ENCODE measurements around the gene CLEC2D. TPM values are rescaled to one million over a fixed set of nuclear protein-coding genes. Genes with fewer than 3 reads are reported as not detected.

CLEC2D gene
- total and polyA plus RNA-seq, 2 donors (not counting 1 experiment from before 2014, with no cell fraction given) = 158 to 426 TPM

DNA sequence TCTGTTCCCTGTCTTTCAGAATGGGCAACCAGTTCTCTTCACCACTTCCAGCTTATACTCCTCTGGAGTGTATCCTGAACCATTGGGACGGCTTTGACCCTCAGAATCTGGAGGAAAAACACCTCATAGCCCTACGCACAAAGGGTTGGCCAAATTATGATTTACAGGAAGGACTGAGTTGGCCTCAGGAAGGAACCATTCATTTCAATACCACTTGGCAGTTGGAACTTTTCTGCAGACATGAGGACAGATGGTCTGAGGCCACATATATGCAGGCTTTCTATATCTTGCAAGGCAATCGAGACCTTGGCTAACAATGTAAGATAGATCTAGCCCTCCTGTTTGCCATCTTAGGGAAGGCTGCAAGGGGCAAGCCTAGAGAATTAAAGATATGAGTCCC, 39.3 kb downstream of the CLEC2D start:
- no peak for TF ChIP-seq EZH2 (IDR thresholded peaks at IDR 0.05; ENCODE audit: borderline replicate concordance, insufficient read depth, low read depth, low read length, poor library complexity, severe bottlenecking)
- TF ChIP-seq, protein P1, sequence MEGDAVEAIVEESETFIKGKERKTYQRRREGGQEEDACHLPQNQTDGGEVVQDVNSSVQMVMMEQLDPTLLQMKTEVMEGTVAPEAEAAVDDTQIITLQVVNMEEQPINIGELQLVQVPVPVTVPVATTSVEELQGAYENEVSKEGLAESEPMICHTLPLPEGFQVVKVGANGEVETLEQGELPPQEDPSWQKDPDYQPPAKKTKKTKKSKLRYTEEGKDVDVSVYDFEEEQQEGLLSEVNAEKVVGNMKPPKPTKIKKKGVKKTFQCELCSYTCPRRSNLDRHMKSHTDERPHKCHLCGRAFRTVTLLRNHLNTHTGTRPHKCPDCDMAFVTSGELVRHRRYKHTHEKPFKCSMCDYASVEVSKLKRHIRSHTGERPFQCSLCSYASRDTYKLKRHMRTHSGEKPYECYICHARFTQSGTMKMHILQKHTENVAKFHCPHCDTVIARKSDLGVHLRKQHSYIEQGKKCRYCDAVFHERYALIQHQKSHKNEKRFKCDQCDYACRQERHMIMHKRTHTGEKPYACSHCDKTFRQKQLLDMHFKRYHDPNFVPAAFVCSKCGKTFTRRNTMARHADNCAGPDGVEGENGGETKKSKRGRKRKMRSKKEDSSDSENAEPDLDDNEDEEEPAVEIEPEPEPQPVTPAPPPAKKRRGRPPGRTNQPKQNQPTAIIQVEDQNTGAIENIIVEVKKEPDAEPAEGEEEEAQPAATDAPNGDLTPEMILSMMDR (IDR thresholded peaks at IDR 0.05) = no peak
- Mint-ChIP-seq H3K9me3 (ENCODE audit: insufficient read depth) (peaks cover 2% of the 10 kb centered on the region), H3K4me3 (no peak overlapping the region), H3K4me1 (peaks cover 89% of the 10 kb centered on the region), H3K27me3 (no peaks in the 10 kb centered on the region), H3K27ac (peak overlapping the region; percentile 89)
- peaks cover 31% of the 10 kb centered on the region for H3K79me2 ChIP-seq (ENCODE audit: control insufficient read depth, insufficient read depth, low read length)
- no peak overlapping the region for H3K4me3 ChIP-seq (ENCODE audit: control extremely low read depth in 1 of 5, extremely low read depth in 1 of 5, insufficient read depth in 1 of 5, low read depth in 2 of 5, low read length in 4 of 5)
- intact Hi-C loops (cut with micrococcal nuclease) = loop anchor here (1.0 to 5.0 kb wide), 2 partner anchors 37 to 75 kb away; no protein-coding TSS in a partner anchor
- H3K4me1 ChIP-seq (ENCODE audit: control insufficient read depth in 2 of 2, insufficient read depth in 2 of 2, low read length in 2 of 2) = peaks cover 81% of the 10 kb centered on the region in 2 donors
- no peaks in the 10 kb centered on the region for H3K27me3 ChIP-seq (replicated peaks in 1 of 4; ENCODE audit: control extremely low read depth in 1 of 4, control insufficient read depth in 3 of 4, insufficient read depth in 4 of 4, low read length in 3 of 4)
- H3K27ac ChIP-seq (ENCODE audit: low read length in 2 of 2) = peak overlapping the region in 1 of 2 donors; percentile 92
- 86% methylated on average over 1 of the region's 3 CpGs for WGBS (ENCODE audit: insufficient coverage)
- no peaks in the 10 kb centered on the region for H4K20me1 ChIP-seq (ENCODE audit: control insufficient read depth, insufficient read depth, low read length, poor library complexity, severe bottlenecking)
- H3K4me2 ChIP-seq (replicated peaks; ENCODE audit: low read depth, low read length, poor library complexity, severe bottlenecking) = no peak overlapping the region
- ATAC-seq (ENCODE audit: low read depth) (no peak), DNase-seq (no peak)
- H3K9me3 ChIP-seq (ENCODE audit: control extremely low read depth in 1 of 3, control insufficient read depth in 2 of 3, insufficient read depth in 1 of 3, low read length in 2 of 3) = peaks cover 0 to 4% (median 3%) of the 10 kb centered on the region in 3 donors
- CTCF ChIA-PET = interaction anchor here (0.7 to 7.8 kb wide), 25 partner anchors 9 to 89 kb away, joined by 3 to 81 read pairs (median 4); partner anchors contain the start of gene CLECL1
- H2AFZ ChIP-seq (ENCODE audit: insufficient read depth, low read depth, low read length, poor library complexity, severe bottlenecking) = no peak overlapping the region
- POLR2A ChIA-PET = interaction anchor here (1.1 to 2.9 kb wide), 4 partner anchors 24 to 61 kb away, joined by 3 to 10 read pairs (median 4); partner anchors contain the start of gene CLECL1
- H3K36me3 ChIP-seq (replicated peaks in 1 of 2; ENCODE audit: control extremely low read depth in 1 of 2, control insufficient read depth in 1 of 2, extremely low read depth in 1 of 2, insufficient read depth in 2 of 2, low read length in 1 of 2) = no peaks in the 10 kb centered on the region
- peak overlapping the region; percentile 1 for H3K9ac ChIP-seq (ENCODE audit: low read length)

DNA sequence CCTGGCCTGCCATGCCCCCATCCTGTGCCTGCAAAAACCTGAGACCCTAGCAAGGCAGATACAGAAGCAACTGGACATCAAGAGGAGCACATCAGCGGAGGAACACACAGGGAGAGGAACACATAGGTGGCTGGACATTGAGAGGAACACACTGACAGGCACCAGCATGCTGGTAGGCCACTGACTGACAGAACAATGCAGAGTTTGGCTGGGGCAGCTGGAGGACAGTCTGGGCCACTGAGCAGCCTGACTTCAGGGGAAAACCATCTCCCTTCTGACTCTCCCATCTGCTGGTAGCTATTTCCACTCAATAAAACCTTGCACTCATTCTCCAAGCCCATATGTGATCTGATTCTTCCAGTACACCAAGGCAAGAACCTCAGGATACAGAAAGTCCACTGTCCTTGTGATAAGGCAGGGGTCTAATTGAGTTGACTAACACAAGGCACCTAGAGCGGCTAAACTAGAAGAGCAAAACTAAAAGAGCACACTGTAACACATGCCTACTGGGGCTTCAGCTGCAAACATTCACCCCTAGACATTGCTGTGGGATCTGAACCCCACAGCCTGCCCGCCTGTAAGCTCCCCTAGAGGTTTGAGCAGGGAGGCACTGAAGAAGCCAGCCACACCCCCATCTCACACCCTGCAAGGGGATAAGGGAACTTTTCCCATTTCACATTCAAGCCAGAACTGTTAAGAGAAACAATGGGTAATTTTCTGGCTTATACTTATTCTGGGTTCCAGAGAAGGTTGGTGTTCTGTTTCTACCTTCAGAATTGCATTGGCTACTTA, 41.3 kb downstream of the CLEC2D start:
- H3K4me1 ChIP-seq (ENCODE audit: control insufficient read depth in 2 of 2, insufficient read depth in 2 of 2, low read length in 2 of 2) = peaks cover 94 to 95% of the 10 kb centered on the region in 2 donors
- H3K4me3 ChIP-seq (ENCODE audit: control extremely low read depth in 1 of 5, extremely low read depth in 1 of 5, insufficient read depth in 1 of 5, low read depth in 2 of 5, low read length in 4 of 5) = no peak overlapping the region
- DNase-seq (no peak), ATAC-seq (ENCODE audit: low read depth) (no peak)
- TF ChIP-seq EZH2 (IDR thresholded peaks at IDR 0.05; ENCODE audit: borderline replicate concordance, insufficient read depth, low read depth, low read length, poor library complexity, severe bottlenecking) = no peak
- TF ChIP-seq, protein P1 (IDR thresholded peaks at IDR 0.05) = no peak
- H3K9me3 Mint-ChIP-seq (ENCODE audit: insufficient read depth) = no peaks in the 10 kb centered on the region
- ChIA-PET POLR2A (interaction anchor here (0.7 to 1.6 kb wide), 3 partner anchors 19 to 63 kb away, joined by 3 to 7 read pairs (median 4); partner anchors contain the start of gene CLEC2D), CTCF (interaction anchor here (0.7 to 7.8 kb wide), 18 partner anchors 9 to 88 kb away, joined by 3 to 81 read pairs (median 5); partner anchors contain the start of gene CLECL1)
- H3K4me3 Mint-ChIP-seq = peak overlapping the region; percentile 26
- no peak overlapping the region for H2AFZ ChIP-seq (ENCODE audit: insufficient read depth, low read depth, low read length, poor library complexity, severe bottlenecking)
- H4K20me1 ChIP-seq (ENCODE audit: control insufficient read depth, insufficient read depth, low read length, poor library complexity, severe bottlenecking) = no peaks in the 10 kb centered on the region
- intact Hi-C loops (cut with micrococcal nuclease) = no loop called here
- H3K27me3 Mint-ChIP-seq = no peaks in the 10 kb centered on the region
- H3K4me1 Mint-ChIP-seq = peaks cover 96% of the 10 kb centered on the region
- peaks cover 0 to 3% (median 0%) of the 10 kb centered on the region in 3 donors for H3K9me3 ChIP-seq (ENCODE audit: control extremely low read depth in 1 of 3, control insufficient read depth in 2 of 3, insufficient read depth in 1 of 3, low read length in 2 of 3)
- peak overlapping the region in 1 of 2 donors; percentile 91 for H3K27ac ChIP-seq (ENCODE audit: low read length in 2 of 2)
- peaks cover 21% of the 10 kb centered on the region for H3K79me2 ChIP-seq (ENCODE audit: control insufficient read depth, insufficient read depth, low read length)
- no peaks in the 10 kb centered on the region for H3K36me3 ChIP-seq (replicated peaks in 1 of 2; ENCODE audit: control extremely low read depth in 1 of 2, control insufficient read depth in 1 of 2, extremely low read depth in 1 of 2, insufficient read depth in 2 of 2, low read length in 1 of 2)
- no peaks in the 10 kb centered on the region for H3K27me3 ChIP-seq (replicated peaks in 1 of 4; ENCODE audit: control extremely low read depth in 1 of 4, control insufficient read depth in 3 of 4, insufficient read depth in 4 of 4, low read length in 3 of 4)
- 90% methylated on average over 2 of the region's 3 CpGs for WGBS (ENCODE audit: insufficient coverage)
- H3K27ac Mint-ChIP-seq = peak overlapping the region; percentile 87
- H3K9ac ChIP-seq (ENCODE audit: low read length) = no peak overlapping the region
- peak overlapping the region; percentile 40 for H3K4me2 ChIP-seq (replicated peaks; ENCODE audit: low read depth, low read length, poor library complexity, severe bottlenecking)
